ENCODE results near the gene SERP1.
A peak's percentile ranks its signal among the peaks of the same experiment; 100 is the strongest.
"Not testable (repeated sequence)": the region's sequence is repeated elsewhere in the genome, so short reads cannot be mapped to it uniquely, and the experiment has no call there.

Gene SERP1

DNA sequence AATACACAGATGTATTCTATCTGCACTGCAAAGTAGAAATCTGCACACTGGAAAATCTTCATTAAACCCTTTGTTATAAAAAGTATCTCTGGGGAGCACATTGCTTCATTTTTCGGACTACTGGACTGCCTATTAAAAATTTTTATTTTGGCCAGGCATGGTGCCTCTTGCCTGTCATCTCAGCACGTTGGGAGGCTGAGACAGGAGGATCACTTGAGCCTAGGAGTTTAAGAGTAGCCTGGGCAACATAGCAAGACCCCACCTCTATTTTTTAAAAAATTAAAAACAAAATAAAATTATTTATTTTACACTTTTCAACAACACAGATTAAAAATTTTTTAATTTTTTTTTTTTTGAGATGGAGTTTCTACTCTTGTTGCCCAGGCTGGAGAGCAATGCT, 6.0 kb downstream of the SERP1 start:
- no peak for DNase-seq
- intact Hi-C loops (cut with DNase I) = no loop called here

DNA sequence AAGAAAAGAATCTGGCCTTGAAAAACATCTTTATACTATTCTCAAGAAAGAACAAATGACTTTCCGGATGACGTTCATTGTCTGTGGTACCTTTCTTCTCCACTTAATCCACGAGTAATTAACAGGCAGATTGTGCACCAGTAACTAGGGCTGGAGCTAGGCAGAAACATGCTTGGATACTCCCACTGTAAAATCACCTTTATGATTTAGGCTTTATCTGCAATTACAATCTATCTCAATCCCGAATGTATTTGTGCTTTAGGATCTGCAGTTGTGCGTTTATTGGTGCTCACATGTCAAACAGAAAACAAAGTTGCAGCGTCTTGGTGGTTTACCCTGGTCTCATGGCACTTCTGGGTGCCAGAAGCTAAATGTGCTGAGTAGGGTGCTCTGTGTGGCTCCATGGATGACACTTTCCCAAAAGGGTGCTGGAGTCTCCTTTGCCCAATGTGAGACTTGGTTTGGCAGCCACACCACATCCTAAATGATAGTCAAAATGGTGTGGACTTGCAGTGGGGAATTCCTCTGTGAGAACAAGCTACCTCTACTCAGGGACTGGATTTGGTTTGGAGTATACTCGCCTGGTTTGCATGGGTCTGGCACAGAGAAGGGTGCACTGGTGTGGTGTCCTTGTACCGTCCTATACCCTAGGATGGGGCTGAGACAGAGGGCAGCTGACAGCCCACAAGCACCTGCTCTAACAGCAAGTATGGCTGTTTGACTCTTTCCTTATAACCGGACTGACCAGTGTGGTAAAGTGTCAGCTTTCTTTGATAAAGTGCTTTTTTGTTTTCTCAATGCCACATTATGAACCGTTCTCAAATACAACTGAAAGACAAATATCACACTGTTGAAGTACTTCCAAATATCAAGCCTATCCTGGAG, 7.7 kb downstream of the SERP1 start:
- no peak for DNase-seq

DNA sequence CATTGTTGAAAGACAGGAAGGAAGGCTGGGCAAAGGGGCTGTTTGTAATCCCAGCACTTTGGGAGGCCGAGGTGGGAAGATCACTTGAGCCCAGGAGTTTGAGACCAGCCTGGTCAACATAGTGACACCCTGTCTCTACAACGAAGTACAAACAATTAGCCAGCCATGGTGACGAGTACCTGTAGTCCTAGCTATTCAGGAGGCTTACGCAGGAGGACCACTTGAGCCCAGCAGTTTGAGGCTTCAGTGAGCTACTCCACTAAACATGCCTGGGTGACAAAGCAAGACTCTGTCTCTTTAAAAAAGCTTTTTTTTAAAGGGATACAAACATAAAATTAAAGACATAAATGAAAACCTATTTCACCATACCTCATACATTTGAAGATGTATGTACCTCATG, 11.1 kb downstream of the SERP1 start:
- intact Hi-C loops (cut with DNase I) = no loop called here
- peak in 1 of 10 donors; percentile 22 for DNase-seq

More for the DNA sequence above, 7.7 kb downstream of the SERP1 start:
- intact Hi-C loops (cut with DNase I) = no loop called here

DNA sequence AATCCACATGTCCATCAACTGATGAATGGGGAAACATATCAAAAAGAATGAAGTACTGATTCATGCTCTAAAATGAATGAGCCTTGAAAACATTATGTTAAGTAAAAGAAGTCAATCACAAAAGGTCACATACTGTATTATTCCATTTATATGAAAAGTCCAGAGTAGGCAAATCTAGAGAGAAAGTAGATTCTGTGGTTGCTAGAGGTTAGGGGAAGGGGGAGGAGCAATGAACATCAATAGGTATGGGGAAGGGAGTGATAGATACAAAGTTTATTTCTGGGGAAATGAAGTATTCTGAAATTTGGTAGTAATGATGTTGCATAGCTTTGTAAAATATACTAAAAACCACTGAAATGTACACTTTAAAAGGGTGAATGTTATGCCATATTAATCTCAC, 14.5 kb downstream of the SERP1 start:
- intact Hi-C loops (cut with DNase I) = no loop called here
- DNase-seq = no peak

DNA sequence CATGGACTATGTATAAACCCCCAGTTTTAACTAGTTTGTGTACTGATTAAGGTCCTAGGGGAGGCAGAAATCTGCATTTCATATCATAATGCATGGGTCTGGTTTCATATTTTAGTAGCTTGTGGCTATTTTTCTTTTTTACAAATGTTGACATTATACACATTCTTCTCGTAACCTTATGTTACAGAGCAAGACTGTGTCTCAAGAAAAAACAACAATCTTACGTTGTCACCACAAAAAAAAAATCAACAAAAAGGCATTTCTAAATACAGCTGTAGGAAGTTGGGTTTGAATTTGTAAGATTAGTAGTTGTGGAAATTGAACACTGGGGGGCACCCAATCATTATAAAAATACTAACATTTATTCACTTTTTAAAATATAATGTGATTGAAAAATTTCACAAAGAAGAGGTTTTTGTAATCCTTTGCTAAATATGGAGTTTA, 17.9 kb downstream of the SERP1 start:
- intact Hi-C loops (cut with DNase I) = no loop called here
- no peak for DNase-seq

DNA sequence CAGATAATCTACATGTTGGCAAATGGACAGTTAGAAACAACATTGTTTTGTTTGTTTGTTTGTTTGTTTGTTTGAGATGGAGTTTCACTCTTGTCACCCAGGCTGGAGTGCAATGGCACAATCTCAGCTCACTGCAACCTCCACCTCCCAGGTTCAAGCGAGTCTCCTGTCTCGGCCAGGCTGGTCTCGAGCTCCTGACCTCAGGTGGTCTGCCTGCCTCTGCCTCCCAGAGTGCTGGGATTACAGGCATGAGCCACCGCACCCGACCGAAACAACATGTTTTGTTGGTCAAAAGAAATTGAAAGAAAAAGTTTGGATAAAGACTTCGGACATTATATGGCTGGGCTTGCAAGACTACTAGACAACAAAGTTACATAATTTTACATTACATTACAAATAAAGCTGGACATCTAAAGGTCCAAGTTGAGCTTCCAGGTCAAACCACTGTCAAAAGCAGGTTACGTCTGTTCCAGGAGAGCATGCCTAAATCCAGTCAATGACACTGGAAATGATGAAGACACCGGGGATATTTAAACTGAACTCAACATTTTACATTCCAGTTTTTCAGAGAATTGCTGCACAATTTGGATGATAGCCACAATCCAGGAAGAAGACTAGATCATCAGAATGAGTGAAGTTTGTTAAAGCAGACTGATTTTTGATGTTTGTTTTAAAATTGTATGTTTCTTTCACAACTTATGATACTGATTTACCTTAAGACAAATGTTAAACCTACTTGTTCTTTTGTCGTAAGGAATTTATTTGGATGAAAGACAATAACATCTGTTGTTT, 18.6 kb downstream of the SERP1 start:
- DNase-seq = no peak
- intact Hi-C loops (cut with DNase I) = no loop called here

DNA sequence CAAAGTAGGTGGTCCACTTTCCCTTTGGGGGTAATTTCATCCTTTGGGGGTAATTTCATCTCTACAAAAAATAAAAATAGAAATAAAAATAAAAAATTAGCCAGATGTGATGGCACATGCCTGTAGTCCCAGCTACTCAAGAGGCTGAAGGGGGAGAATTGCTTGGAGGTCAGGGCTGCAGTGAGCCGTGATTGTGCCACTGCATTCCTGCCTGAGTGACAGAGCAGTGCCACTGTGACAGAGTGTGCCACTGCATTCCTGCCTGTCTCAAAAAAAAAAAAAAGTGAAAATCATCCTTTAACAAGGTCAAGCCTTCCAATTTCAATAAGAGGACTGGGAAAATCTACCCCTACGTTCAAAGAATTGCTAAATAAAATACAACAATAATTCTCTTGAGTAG, 22.8 kb downstream of the SERP1 start:
- intact Hi-C loops (cut with DNase I) = no loop called here

DNA sequence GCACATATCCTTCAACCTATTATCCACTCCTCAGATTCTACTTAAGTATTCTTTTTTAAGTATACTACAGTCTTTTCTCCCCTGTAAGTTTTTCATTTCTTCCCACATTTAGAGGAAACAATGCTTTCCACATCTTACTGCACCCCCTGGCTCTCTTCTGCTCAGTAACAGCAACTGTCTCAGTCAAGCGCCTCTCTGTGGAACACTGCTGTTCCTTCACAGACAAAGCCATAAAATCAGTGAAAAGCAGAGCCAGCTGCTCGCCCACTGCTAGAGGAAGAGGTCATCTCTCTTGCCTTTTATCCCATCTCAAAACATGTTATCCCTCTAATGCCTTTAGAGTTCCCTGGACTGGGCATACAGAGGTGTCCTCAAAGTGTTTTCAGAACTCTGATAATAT, 24.8 kb downstream of the SERP1 start:
- intact Hi-C loops (cut with DNase I) = no loop called here
- DNase-seq = peak in 1 of 10 donors; percentile 7

More for the DNA sequence above, 22.8 kb downstream of the SERP1 start:
- DNase-seq = no peak

DNA sequence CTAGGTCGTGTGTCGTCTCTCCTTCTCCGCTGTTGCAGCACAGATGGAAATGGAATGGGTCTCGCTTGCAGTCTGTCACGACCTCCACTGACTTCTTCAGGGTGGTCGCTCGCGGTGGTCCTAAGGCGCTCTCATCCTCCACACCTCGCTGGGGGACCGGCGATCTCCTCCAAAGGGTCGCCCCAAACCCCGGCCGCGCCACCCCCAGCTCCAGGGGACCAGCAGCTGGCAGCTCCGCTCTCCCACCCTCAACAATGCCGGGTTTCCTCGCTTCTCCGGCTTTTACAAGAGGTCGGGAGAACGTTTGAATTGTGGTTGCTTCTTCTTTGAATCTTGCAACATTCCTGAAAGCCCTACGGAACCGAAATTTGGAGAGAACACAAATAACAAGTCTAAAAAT, 25.9 kb downstream of the SERP1 start:
- DNase-seq = peak in 1 of 10 donors; percentile 76
- intact Hi-C loops (cut with DNase I) = no loop called here

DNA sequence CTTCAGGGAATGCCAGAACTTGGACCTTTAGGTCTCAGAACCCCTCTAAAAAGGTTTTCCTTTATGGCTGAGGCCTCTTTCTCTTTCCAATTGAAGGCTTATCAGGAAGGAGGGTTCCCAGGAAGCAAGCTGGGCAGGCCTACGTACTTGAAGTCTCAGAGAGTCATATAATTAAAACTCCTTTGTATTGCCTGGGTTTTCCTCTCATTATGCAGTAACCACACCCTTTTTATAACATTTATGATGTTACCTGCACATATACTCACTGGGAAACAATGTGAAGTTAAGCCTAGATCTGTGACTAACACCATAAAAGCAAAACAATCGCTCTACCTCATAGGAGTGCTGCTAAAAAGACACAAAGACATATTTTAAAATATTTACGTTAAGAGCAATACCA, 27.3 kb downstream of the SERP1 start:
- no peak for DNase-seq
- intact Hi-C loops (cut with DNase I) = no loop called here

DNA sequence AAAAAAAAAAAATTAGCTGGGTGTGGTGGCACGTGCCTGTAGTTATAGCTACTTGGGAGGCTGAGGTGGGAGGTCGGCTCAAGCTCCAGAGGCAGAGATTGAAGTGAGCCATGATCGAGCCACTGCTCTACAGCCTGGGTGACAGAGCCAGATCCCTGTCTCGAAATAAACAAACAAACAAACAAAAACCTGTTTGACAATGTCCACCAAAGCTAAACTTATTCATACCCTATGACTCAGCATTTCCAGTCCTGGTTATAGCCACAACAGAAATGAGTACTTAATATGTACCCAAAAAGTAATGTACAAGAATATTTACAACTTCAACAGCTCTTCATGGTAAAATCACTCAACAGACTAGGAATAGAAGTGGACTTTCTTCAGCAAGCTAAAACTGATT, 31.1 kb downstream of the SERP1 start:
- intact Hi-C loops (cut with DNase I) = no loop called here
- no peak for DNase-seq

DNA sequence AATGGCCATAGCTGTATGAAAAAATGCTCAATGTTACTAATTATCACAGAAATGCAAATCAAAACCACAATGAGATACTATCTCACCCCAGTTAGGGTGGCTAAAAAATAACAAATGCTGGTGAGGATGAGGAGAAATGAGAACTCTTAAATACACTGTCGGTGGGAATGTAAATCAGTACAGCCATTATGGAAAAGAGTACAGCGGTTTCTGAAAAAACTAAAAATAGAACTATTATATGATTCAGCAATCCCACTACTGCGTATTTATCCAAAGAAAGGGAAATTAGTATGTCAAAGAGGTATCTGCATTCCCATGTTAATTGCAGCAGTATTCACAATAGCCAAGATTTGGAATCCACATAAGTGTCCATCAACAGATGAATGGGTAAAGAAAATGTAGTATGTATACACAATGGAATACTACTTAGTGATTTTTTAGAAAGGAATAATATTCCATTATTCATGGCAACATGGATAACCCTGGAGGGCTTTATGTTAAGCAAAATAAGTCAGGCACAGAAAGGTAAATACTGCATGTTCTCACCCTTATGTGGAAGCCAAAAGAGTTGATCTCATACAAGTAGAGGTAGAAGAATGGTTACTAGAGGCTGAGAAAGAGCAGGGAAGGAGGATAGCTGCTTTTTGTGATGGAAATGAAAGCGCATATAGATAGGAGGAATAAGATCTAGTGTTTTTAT, 35.0 kb downstream of the SERP1 start:
- intact Hi-C loops (cut with DNase I) = no loop called here

DNA sequence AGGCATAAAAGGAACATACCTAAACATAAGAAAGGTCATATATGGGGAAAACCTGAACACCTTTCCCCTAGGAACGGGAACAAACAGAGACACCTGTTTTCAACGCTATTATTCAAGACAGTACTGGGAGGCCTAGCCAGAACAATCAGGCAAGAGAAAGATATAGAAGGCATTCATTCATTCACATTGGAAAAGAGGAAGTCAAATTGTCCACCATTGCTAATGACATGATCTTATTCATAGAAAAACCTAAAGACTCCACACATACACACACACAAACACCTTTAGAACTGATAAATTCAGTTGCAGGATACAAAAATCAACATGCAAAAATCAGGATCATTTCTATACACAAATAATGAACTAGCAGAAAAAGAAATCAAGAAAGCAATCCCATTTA, 36.5 kb downstream of the SERP1 start:
- DNase-seq = no peak
- intact Hi-C loops (cut with DNase I) = no loop called here

More for the DNA sequence above, 35.0 kb downstream of the SERP1 start:
- no peak for DNase-seq

DNA sequence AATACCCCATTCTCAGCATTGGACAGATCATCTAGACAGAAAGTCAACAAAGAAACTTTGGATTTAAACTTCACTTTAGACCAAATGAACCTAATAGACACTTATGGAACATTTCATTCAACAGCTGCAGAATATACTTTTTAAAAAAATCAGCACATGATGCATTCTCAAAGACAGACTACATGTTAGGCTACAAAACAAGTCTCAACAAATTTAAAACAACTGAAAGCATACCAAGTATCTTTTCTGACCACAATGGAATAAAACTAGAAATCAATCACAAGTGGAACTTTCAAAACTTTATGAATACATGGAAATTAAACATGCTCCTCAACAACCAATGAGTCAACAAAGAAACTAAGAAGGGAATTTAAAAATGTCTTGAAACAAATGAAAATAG, 37.9 kb downstream of the SERP1 start:
- intact Hi-C loops (cut with DNase I) = no loop called here
- no peak for DNase-seq

DNA sequence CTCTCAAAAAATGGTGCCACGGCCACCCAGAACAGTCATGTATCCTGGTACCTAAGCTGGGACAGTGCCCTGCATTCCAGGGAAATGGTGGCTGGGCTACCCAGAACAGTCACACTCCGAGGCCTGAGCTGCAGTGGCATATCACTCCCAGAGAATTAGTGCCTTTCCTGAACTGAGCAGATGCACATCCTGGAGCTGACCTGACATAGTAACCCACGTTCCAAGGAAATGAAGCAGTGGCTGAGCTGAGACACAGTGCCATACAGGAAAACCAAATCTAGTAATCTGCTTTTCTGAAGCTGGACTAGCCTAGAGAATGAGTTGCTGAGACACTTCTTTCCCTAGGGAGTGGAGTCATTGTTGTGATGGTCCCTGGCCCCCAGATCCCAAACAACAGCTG, 41.8 kb downstream of the SERP1 start:
- no peak for DNase-seq
- intact Hi-C loops (cut with DNase I) = no loop called here

DNA sequence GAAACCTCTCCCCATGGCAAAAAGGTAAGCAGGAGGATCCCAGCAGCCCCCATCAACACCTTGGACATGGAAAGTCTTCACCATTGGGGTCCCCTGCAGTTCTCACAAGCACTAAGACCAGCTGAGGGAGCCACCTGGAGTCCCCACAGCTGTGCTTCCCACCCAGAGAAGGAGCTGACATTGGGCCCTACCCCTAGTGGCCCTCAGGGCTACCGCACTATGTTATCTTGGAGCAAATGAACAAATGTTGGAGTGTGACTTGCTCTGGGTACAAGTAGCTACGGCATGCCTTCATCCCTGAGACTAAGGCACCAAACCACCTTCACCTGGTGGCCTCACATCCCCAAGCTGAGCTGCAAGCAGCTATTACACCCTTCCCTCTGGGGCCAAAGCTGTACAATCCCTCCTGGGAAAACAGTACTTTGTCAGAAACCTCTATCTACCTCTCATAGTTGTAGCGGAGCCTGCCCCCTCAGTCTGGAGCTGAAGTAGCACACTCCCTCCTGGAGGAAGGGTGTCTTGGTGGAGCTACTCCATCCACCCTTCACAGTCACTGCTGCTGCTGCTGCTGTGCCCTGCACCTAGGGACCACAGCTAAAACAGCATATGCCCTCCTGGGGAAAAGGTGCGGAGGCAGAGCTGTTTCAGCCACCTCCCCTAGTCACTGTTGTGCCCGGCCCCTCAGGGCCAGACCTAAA, 42.7 kb downstream of the SERP1 start:
- no peak for DNase-seq
- intact Hi-C loops (cut with DNase I) = no loop called here

DNA sequence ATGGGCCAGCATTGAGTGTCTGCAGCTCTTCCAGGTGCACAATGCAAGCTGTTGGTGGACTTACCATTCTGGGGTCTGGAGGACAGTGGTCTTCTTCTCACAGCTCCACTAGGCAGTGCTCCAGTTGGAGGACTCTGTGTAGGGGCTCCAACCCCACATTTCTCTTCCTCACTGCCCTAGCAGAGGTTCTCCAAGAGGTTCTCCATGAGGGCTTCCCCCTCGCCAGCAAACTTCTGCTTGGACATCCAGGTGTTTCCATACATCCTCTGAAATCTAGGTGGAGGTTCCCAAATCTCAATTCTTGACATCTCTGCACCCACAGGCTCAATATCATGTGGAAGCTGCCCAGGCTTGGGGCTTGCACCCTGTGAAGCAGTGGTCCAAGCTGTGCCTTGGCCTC, 45.3 kb downstream of the SERP1 start:
- intact Hi-C loops (cut with DNase I) = not testable (repeated sequence)

DNA sequence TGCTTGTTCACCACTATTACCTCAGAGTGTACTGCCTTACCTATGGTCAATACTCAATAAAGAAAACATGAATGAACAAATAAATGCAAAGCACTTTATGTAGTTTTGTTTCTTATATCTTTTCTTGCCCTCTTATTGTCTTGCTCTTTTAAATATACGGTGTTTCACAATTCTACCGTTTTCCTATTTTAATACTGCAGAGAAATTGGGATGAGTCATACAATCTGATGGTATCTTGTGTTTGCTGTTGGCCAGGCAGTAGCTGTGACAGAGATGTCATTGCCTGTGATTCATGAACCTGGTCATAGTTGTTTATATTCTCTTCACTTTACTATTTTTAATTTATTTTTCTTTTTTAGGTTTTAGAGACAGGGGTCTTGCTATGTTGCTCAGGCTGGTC, 48.3 kb downstream of the SERP1 start:
- no peak for DNase-seq
- intact Hi-C loops (cut with DNase I) = loop anchor here (5.0 kb wide), 1 partner anchor 151 kb away; no protein-coding TSS in a partner anchor

More for the DNA sequence above, 45.3 kb downstream of the SERP1 start:
- not testable (repeated sequence) for DNase-seq

DNA sequence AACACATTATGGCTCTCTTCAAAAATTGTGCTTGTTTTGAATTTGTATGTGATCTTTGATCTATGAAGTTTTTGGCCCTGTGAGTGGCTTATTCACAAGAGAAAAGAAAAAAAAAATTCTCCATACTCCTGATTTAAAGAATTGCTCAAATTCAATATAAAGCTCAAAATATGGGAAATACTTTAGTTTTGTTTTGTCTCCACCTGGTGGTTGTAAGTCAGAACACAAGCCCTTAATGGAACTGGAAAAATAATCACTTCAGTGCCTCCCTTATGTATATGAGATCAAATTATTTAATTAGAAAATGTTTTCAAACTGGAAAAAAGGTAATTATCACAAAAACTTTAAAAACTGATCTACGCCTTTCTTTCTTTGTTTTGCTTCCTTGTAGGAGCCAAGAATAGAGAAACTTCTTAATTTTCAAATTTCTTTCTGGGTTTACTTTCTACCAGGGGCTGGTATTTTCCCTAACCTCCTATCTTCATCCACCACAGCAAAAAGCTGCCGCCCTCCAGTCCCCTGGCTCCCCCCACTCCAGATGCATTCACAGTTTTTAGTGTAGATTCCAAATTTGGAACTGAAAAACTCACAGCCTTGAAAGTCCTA, 50.6 kb downstream of the SERP1 start:
- intact Hi-C loops (cut with DNase I) = loop anchor here (1.0 to 5.0 kb wide), 3 partner anchors 85 to 268 kb away; no protein-coding TSS in a partner anchor
- no peak for DNase-seq

DNA sequence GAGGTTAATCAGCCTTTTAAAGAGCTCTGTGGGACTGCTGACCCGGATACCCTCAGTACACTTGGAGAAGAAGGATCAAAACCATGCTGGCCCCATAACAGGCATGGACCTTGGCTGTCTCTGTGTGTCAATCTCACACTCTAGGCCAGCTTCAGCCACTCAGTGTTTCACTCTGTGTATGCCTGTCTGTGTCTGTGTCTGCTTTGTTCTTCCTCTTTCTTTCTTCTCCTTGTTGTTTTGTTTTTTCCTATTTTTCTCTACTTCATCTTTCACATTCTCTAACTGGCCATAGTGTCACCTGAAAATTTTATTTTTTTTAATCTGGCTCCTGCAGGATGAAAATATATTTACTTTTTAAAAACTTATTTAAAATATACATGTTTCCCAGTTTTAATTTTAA, 51.1 kb downstream of the SERP1 start:
- intact Hi-C loops (cut with DNase I) = loop anchor here (1.0 to 5.0 kb wide), 3 partner anchors 85 to 268 kb away; no protein-coding TSS in a partner anchor
- DNase-seq = no peak

All from posterior cingulate gyrus (tissue), 11 donors.